Measurements from ENCODE around the gene TEX36.

- TF ChIP-seq, protein P1, sequence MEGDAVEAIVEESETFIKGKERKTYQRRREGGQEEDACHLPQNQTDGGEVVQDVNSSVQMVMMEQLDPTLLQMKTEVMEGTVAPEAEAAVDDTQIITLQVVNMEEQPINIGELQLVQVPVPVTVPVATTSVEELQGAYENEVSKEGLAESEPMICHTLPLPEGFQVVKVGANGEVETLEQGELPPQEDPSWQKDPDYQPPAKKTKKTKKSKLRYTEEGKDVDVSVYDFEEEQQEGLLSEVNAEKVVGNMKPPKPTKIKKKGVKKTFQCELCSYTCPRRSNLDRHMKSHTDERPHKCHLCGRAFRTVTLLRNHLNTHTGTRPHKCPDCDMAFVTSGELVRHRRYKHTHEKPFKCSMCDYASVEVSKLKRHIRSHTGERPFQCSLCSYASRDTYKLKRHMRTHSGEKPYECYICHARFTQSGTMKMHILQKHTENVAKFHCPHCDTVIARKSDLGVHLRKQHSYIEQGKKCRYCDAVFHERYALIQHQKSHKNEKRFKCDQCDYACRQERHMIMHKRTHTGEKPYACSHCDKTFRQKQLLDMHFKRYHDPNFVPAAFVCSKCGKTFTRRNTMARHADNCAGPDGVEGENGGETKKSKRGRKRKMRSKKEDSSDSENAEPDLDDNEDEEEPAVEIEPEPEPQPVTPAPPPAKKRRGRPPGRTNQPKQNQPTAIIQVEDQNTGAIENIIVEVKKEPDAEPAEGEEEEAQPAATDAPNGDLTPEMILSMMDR (IDR thresholded peaks at IDR 0.05) = no peak
- TF ChIP-seq POLR2A (IDR thresholded peaks at IDR 0.05) = no peak
Observed at GRCh38 chr10:125640653-125641052, 42.3 kb downstream of the TEX36 start.
